ENCODE results near the gene ARL10.

ARL10 gene, protein sequence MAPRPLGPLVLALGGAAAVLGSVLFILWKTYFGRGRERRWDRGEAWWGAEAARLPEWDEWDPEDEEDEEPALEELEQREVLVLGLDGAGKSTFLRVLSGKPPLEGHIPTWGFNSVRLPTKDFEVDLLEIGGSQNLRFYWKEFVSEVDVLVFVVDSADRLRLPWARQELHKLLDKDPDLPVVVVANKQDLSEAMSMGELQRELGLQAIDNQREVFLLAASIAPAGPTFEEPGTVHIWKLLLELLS

DNA sequence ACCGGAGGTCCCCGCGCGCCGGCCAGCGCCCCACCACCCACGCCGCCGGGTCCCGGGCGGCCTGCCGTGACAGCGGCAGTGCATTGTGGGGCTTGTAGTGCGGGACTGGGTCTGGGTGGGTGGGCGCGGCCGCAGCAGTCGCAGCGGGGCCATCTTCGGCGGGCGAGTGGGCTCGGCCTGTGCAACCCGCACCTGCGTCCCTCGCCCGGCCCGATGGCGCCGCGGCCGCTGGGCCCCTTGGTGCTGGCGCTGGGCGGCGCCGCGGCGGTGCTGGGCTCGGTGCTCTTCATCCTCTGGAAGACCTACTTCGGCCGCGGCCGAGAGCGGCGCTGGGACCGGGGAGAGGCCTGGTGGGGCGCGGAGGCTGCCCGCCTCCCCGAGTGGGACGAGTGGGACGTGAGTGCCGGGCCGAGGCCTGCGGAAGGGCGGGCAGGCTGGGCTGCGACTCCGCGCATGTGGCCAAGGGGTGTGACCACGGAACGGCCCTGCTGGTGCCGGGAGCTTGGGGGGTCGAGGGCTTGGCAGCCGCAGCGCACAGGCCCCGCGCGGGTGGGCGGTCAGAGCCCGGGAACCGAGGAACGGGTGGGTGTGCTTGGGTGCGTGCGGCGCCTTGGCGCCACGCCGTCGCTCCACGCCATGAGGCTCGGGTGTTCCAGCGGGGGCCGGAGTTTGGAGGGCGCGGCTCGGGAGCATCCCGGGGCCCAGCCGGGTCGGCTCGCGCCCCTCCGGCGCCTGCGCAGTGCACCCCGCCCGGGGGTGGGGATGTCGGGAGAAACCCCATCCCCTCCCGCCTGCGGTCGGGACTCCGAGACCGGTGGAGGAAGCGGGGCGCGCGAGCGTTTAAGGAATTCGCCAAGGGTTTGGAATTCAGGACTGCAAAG lies at the start of gene ARL10:
TSS of gene ARL10 (plus strand) at position 137 of the 881 bp plus-strand sequence. CDS start at position 214, 77 bp downstream.
- in situ Hi-C loops (cut with HindIII; ENCODE audit: low sequenced_read_pairs) = no loop called here
- TF ChIP-seq, protein P1, sequence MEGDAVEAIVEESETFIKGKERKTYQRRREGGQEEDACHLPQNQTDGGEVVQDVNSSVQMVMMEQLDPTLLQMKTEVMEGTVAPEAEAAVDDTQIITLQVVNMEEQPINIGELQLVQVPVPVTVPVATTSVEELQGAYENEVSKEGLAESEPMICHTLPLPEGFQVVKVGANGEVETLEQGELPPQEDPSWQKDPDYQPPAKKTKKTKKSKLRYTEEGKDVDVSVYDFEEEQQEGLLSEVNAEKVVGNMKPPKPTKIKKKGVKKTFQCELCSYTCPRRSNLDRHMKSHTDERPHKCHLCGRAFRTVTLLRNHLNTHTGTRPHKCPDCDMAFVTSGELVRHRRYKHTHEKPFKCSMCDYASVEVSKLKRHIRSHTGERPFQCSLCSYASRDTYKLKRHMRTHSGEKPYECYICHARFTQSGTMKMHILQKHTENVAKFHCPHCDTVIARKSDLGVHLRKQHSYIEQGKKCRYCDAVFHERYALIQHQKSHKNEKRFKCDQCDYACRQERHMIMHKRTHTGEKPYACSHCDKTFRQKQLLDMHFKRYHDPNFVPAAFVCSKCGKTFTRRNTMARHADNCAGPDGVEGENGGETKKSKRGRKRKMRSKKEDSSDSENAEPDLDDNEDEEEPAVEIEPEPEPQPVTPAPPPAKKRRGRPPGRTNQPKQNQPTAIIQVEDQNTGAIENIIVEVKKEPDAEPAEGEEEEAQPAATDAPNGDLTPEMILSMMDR (IDR thresholded peaks at IDR 0.05; ENCODE audit: low read depth, low read length) = no peak

DNA sequence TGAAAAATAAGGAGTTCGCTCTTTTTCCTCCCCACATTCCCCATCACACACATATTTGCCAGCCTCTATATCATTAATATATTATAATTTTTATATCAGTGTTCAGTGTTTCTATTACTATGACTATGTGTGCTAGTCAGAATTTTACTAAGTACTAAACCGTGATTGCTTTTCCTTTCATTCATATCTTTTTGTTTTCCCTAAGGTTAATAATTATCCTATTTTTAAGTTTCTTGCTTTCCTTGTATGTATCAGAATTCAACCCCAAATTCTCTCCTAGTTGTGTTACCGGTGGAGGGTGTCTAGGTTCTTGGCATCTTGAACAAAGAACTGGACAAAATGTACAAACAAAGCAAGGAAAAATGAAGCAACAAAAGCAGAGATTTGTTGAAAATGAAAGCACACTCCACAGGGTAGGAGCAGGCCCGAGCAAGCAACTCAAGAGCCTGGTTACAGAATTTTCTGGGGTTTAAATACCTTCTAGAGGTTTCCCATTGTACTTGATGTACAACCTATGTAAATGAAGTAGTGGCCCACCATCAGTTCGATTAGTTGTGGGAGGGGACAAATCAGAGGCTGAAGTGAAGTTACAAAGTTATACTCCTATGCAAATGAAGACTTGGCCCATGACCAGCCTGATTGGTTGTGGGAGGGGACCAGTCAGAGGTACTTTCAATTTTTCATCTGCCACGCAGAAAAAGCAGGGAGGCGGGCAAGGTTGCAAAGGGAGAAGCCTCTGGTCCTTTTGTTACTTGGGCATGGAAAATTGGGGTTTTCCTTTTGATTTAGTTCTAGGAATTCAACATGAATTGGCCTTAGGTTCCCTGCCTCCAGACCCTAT lies 47.5 kb upstream of the ARL10 start:
- no peak for DNase-seq (ENCODE audit: low read depth, low spot score)
- in situ Hi-C loops (cut with HindIII; ENCODE audit: low sequenced_read_pairs) = no loop called here
- H3K4me3 ChIP-seq (ENCODE audit: low read depth, low read length) = no peak overlapping the region
- TF ChIP-seq, protein P1 (IDR thresholded peaks at IDR 0.05; ENCODE audit: low read depth, low read length) = no peak

More for the DNA sequence above, at the start of gene ARL10:
- DNase-seq (ENCODE audit: low read depth, low spot score) = peak; percentile 54
- peak within 1 kb of the TSS; percentile 57 for H3K4me3 ChIP-seq (ENCODE audit: low read depth, low read length)

DNA sequence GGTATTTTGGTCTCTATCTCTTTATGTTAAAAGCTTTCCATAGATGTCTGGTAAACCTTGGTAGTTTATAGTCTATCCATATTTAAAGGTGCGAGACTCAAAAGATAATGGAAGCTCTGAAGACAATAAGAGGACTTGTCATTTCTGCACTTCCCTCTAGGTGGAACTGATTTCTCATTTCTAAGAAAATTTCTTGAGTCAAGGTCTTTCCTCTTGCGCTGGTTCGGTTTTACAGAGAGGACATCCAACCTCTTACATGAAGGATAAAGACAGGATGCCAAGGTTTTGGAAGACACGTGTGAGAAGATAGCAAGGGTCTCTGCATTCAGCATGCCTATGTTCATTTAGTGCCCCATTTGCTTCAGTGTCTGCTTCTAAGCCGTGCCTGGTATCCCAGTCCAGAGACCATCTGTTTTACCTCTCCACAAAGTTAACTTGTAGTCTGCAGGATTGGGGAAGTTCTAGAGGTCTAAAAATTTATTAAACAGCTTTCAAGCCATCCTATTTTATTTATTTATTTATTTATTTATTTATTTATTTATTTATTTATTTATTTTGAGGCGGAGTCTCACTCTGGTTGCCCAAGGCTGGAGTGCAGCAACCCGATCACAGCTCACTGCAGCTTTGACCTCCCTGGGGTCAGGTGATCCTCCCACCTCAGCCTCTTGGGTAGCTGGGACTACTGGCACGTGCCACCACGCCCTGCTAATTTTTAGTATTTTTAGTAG lies 45.3 kb upstream of the ARL10 start:
- TF ChIP-seq, protein P1 (IDR thresholded peaks at IDR 0.05; ENCODE audit: low read depth, low read length) = peak; percentile 24
- H3K4me3 ChIP-seq (ENCODE audit: low read depth, low read length) = no peak overlapping the region
- DNase-seq (ENCODE audit: low read depth, low spot score) = peak; percentile 5
- in situ Hi-C loops (cut with HindIII; ENCODE audit: low sequenced_read_pairs) = no loop called here

DNA sequence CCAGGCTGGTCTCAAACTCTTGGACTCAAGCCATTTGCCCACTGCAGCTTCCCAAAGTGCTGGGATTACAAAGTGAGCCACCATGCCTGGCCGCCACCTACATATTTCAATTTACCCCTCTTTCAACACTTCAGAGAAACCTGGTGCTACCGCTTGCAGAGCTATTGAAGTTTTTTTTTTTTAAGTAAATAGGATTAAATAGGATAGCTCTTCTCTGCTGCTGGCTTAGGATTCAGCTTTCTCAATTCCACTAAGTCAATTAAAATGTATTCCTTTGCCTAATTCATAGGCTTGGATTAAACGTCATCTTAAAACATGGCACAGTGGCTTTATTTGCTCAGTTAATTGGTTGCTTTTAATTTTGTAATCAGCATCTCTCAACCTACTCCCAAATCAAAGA lies 44.7 kb upstream of the ARL10 start:
- TF ChIP-seq, protein P1 (IDR thresholded peaks at IDR 0.05; ENCODE audit: low read depth, low read length) = no peak
- H3K4me3 ChIP-seq (ENCODE audit: low read depth, low read length) = no peak overlapping the region
- no peak for DNase-seq (ENCODE audit: low read depth, low spot score)
- in situ Hi-C loops (cut with HindIII; ENCODE audit: low sequenced_read_pairs) = no loop called here

DNA sequence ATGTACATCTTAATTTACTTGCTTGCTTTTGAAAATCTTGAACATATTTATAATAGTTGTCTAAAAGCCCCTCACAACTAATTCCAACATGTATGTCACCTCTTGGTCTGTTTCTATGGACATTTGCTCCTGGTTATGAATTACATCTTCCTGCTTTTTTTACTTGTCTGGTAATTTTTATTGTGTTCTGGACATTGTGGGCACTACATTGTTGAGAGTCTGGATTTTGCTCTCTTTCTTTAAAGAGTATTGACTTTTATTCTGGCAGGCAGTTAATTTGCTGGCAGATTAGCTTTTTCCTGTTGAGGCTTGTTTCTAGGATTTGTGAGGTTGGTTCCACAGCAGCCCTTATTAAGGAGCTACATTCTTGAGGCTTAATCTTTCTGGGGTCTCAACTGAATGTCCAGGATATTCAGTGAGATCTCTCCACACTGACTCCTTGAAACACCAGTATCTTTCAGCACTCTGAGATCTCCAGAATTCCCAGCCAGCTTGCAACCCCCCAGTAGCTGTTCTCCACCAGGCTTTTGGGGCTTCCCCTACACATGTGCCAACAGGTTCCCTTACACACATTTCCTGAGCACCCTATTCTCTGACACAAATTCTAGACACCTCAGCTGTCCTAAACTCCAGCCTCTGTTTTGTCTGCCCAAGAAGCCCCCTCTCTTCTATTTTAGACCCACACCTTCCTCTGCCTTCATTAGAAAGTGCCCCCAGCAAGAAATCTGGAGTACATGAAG lies 31.1 kb upstream of the ARL10 start:
- TF ChIP-seq, protein P1 (IDR thresholded peaks at IDR 0.05; ENCODE audit: low read depth, low read length) = no peak
- in situ Hi-C loops (cut with HindIII; ENCODE audit: low sequenced_read_pairs) = no loop called here
- DNase-seq (ENCODE audit: low read depth, low spot score) = no peak
- H3K4me3 ChIP-seq (ENCODE audit: low read depth, low read length) = no peak overlapping the region

All from astrocyte of the spinal cord (primary cell).